ENCODE measurements around the gene FRMPD2.

- TF ChIP-seq CTCF (IDR thresholded peaks at IDR 0.05) (no peak), POLR2A (IDR thresholded peaks at IDR 0.05) (no peak), EP300 (IDR thresholded peaks at IDR 0.05; ENCODE audit: low read depth) (no peak), POLR2AphosphoS5 (IDR thresholded peaks at IDR 0.05) (no peak)
Measured at GRCh38 chr10:48206482-48207250, 67.8 kb downstream of the FRMPD2 start.

All from transverse colon (tissue), 4 donors.